ENCODE results near the gene ZNF526.

ZNF526 gene

DNA sequence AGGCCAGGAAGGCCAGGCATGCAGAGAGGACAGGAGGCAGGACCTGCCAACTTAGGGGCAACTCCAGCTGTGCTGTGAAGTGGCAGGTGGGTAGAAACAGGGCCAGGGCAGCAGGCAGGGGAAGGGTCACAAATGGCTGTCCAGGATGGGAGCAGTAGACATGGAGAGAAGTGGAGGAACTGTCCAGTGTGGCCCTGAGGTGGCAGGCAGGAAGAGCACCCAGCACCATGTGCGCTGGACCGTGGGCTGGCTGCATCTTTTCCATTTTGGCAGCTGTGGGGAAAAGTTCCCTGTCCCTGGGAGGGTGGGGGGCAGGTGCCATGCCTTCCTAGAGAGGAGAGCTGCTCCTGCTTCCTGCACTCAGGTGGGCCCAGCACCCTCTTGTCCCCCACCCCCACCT is 16.4 kb upstream of the ZNF526 start:
- TF ChIP-seq, protein P1, sequence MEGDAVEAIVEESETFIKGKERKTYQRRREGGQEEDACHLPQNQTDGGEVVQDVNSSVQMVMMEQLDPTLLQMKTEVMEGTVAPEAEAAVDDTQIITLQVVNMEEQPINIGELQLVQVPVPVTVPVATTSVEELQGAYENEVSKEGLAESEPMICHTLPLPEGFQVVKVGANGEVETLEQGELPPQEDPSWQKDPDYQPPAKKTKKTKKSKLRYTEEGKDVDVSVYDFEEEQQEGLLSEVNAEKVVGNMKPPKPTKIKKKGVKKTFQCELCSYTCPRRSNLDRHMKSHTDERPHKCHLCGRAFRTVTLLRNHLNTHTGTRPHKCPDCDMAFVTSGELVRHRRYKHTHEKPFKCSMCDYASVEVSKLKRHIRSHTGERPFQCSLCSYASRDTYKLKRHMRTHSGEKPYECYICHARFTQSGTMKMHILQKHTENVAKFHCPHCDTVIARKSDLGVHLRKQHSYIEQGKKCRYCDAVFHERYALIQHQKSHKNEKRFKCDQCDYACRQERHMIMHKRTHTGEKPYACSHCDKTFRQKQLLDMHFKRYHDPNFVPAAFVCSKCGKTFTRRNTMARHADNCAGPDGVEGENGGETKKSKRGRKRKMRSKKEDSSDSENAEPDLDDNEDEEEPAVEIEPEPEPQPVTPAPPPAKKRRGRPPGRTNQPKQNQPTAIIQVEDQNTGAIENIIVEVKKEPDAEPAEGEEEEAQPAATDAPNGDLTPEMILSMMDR (conservative IDR thresholded peaks at IDR 0.05), result no peak
- TF ChIP-seq ZFX (IDR thresholded peaks at IDR 0.05), result no peak
- no peak overlapping the region for H3K27ac ChIP-seq

DNA sequence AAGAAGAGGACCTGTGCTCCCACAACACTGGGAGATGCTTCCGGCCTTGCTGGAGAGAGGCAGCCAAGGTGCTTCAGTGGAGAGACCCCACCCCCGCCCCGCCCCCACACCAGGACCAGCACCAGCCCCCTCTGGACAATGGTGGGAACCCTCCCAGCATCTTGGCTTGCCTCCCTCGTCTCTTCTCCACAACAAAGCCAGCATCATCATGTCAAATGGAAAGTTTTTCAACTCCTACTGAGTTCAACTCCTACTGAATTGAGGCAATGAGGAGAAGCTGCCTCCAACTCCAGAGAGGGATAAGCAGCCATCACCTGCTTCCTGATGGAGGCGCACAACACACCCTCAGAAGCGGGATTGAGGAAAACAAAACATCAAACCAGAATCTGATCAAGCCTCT is 15.4 kb upstream of the ZNF526 start:
- no peak for TF ChIP-seq ZFX (IDR thresholded peaks at IDR 0.05)
- TF ChIP-seq, protein P1 (conservative IDR thresholded peaks at IDR 0.05), result no peak
- no peak overlapping the region for H3K27ac ChIP-seq

DNA sequence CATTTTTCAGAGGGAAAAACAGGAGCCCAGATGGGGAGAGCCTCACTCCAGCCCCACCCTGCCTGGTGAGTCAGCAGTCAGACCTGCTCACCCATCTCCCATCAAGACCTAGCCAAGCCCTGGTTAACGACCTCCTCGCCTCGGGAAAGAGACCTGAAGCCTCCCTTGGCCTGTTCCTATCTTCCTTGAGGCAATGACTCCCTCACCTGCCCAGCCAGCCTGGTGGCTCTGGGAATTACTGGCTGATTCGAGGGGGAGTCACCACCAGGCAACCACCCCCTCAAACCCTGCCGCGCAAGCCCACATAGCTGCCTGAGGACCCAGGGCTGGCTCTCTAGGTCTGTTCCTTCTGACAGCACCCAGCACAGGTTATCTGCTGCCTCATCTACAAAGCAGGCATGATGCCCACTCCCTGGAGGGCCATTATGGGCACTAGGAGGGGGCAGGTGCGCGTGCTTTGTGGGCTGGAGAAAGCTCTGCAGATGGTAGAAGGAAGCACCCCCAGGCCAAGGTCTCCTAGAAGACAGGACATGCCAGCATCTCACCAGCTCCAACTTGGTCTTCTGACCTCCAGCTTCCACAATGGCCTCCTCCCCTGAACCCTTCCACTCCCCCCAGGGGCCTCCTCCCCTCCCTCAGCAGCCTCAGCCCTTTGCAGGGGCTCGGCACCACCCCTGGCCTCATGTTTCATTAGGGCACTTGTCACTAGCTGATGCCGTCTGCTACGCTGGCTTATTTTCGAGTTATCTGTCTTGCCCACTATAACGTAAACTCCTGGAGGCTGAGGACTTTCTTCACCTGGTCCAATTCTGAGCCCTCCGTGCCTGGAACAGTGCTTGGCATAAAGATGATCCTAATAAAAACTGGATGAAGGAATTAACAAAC is 13.0 kb upstream of the ZNF526 start:
- no peak for TF ChIP-seq ZFX (IDR thresholded peaks at IDR 0.05)
- TF ChIP-seq, protein P1 (conservative IDR thresholded peaks at IDR 0.05), result no peak
- H3K27ac ChIP-seq, result no peak overlapping the region

DNA sequence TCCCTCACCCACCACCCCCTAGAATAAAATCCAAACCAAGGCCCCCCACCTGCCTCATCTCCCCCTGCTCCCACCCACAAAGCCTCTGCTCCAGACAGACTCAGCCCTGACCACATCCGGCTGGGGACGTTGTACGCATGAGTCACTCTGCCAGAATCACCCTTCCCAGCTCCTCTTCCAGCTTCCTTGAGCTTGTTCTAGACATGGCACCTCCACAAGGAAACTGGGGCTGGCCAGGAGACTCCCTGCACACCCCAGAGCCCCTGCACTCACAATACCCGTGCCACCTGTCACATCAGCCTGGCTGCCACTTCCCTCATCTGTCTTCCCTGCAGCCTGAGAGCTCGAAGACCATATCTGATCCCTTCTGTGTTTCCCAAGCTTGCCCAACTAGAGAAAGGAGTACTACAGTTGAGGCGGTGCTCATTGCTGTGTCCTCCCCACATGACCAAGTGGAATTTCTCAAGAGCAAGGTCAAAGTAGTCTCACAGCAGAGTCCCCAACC is 12.3 kb upstream of the ZNF526 start:
- H3K27ac ChIP-seq, result no peak overlapping the region
- TF ChIP-seq ZFX (IDR thresholded peaks at IDR 0.05), result no peak
- TF ChIP-seq, protein P1 (conservative IDR thresholded peaks at IDR 0.05), result no peak

DNA sequence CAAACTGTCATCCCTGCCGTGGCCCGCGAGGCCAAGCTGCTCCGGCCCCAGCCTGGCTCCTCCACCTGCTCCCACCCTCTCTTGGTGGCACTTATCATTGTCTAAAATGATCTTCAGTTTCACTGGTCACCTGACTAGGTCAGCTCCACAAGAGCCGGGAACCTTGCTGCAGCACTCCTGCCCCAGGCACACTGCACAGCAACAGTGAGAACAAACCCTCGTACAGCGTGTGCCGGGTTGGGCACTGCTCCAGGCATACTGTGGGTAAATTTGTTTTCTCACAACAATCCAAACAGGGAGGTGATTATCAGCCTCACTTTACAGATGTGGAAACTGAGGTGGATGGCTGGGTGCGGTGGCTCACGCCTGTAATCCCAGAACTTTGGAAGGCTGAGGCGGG is 11.5 kb upstream of the ZNF526 start:
- TF ChIP-seq, protein P1 (conservative IDR thresholded peaks at IDR 0.05), result no peak
- no peak for TF ChIP-seq ZFX (IDR thresholded peaks at IDR 0.05)
- no peak overlapping the region for H3K27ac ChIP-seq

DNA sequence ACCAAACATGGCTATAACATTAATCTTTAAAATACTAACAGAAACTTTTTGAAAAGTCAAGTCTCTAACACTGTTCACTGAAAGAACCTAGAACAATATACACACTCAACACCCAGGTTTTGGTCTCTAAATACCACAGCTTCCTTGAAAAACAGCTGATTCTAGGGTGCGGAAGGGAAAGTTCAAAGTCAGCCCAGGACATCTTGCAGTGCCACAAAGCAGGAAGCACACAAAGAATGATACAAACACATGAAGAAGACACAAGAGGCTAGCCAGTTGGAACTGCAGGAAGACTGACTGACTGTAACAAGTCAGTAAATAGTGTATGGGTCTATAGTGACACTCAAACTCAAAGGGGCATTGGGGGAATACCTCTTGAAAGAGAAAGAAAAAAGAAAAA is 7.2 kb upstream of the ZNF526 start:
- TF ChIP-seq ZFX (IDR thresholded peaks at IDR 0.05), result no peak
- TF ChIP-seq, protein P1 (conservative IDR thresholded peaks at IDR 0.05), result no peak
- no peak overlapping the region for H3K27ac ChIP-seq

DNA sequence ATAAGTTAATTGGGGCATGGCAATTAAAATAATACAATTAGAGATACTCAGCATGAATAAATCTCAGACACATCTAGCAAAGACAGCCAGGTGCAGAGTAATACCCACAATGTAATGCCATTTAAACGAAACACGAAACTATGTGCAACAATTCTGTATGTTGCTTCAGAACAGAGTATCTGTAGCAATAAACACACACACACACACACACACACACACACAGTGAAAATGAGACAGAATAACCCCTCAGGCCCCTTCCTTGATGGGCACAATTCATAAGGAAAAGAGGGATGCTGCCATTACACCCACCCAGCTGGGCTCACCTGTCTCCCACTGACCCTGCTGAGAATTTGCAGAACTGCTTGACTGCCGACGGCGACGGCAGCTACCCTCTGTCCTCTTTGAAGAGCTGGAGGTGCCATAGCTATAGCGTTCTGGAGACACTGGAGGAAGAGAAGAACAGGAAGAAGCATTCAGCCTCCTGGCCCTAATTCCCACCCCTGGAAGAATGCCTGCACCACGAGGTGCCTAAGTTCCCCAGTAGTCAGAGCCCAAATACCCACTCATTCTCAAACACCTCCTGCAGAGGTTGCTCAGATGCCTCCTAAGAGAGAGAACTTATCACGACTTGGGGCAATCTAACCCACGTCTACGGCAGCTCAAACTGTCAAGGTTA is 5.2 kb upstream of the ZNF526 start:
- TF ChIP-seq, protein P1 (conservative IDR thresholded peaks at IDR 0.05), result no peak
- no peak for TF ChIP-seq ZFX (IDR thresholded peaks at IDR 0.05)
- no peak overlapping the region for H3K27ac ChIP-seq
